ENCODE measurements around the gene ARID5B. TPM values are rescaled to one million over a fixed set of nuclear protein-coding genes. Genes with fewer than 3 reads are reported as not detected.
A peak's percentile ranks its signal among the peaks of the same experiment; 100 is the strongest.

The ARID5B gene
- total and polyA plus RNA-seq, 2 donors (not counting 1 experiment from before 2014, with no cell fraction given) = 118 to 145 TPM

DNA sequence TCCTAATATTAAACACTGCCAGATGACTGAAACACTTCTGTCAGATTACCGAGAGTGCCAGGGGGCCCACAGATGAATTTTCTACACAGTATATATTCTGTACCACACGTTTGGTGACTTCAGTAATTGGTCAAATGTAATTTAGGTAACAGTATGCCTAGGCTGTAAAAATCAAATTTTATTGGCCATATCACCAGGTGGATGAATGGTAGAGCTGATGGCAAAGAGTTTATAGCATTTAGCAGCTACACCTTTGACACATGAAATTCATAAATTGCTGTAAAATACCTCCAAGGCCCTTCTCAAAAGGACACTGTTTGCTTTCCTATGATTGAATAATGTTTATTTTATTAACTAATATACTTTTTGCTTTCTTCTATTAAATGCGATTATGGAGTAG is 101.3 kb downstream of the ARID5B start:
- peaks cover 20% of the 10 kb centered on the region for H3K79me2 ChIP-seq (ENCODE audit: control insufficient read depth, insufficient read depth, low read length)
- no peak overlapping the region for H3K4me3 ChIP-seq (replicated peaks in 1 of 4; ENCODE audit: control extremely low read depth in 1 of 4, insufficient read depth in 1 of 4, low read depth in 3 of 4, low read length in 4 of 4)
- no peak overlapping the region for H2AFZ ChIP-seq (ENCODE audit: low read length)
- TF ChIP-seq, protein P1, sequence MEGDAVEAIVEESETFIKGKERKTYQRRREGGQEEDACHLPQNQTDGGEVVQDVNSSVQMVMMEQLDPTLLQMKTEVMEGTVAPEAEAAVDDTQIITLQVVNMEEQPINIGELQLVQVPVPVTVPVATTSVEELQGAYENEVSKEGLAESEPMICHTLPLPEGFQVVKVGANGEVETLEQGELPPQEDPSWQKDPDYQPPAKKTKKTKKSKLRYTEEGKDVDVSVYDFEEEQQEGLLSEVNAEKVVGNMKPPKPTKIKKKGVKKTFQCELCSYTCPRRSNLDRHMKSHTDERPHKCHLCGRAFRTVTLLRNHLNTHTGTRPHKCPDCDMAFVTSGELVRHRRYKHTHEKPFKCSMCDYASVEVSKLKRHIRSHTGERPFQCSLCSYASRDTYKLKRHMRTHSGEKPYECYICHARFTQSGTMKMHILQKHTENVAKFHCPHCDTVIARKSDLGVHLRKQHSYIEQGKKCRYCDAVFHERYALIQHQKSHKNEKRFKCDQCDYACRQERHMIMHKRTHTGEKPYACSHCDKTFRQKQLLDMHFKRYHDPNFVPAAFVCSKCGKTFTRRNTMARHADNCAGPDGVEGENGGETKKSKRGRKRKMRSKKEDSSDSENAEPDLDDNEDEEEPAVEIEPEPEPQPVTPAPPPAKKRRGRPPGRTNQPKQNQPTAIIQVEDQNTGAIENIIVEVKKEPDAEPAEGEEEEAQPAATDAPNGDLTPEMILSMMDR (conservative IDR thresholded peaks at IDR 0.05 in 1 of 2, IDR thresholded peaks at IDR 0.05 in 1 of 2; ENCODE audit: low read depth in 1 of 2, low read length in 2 of 2) = no peak
- no peak for TF ChIP-seq EZH2 (IDR thresholded peaks at IDR 0.05; ENCODE audit: low read length, missing control alignments)
- no peak for DNase-seq (ENCODE audit: low read depth in 2 of 2)
- H3K27ac ChIP-seq (ENCODE audit: insufficient read depth, low read length) = no peak overlapping the region
- H3K9ac ChIP-seq (ENCODE audit: insufficient read depth, low read length) = no peak overlapping the region
- H3K27me3 ChIP-seq (ENCODE audit: control insufficient read depth, insufficient read depth, low read length) = no peaks in the 10 kb centered on the region
- H3K4me1 ChIP-seq (ENCODE audit: control insufficient read depth, extremely low read depth, insufficient read depth, low read length) = no peaks in the 10 kb centered on the region
- no peaks in the 10 kb centered on the region for H4K20me1 ChIP-seq (ENCODE audit: control insufficient read depth, extremely low read depth, insufficient read depth, low read length)
- no peaks in the 10 kb centered on the region for H3K9me3 ChIP-seq (ENCODE audit: control insufficient read depth, insufficient read depth, low read depth, low read length)
- no peak overlapping the region for H3K4me2 ChIP-seq (ENCODE audit: extremely low read depth, insufficient read depth, low read length)
- H3K36me3 ChIP-seq (ENCODE audit: control insufficient read depth, insufficient read depth, low read length) = peaks cover 7% of the 10 kb centered on the region

DNA sequence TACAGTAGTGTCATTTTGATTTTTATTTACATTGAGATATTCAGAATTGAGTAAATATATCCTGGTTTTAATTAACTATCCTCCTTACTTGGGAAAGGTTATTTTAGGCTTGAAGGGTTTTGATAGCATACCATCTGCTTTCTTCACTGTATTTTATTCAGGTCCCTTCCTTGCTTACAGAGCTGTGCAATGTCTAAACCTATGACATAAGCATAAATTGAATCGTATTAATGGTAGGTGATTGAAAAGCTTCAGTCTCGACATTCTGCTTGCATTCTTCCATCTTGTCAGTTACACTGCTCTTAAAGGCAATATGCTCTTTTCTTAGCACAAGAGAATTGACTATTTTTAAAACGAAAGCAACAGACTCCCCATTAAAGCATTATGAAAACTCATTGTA is 102.5 kb downstream of the ARID5B start:
- Histone ChIP-seq H3K4me2 (ENCODE audit: extremely low read depth, insufficient read depth, low read length) (no peak overlapping the region), H3K27me3 (ENCODE audit: control insufficient read depth, insufficient read depth, low read length) (no peaks in the 10 kb centered on the region), H3K27ac (ENCODE audit: insufficient read depth, low read length) (no peak overlapping the region), H3K9me3 (ENCODE audit: control insufficient read depth, insufficient read depth, low read depth, low read length) (no peaks in the 10 kb centered on the region), H3K36me3 (ENCODE audit: control insufficient read depth, insufficient read depth, low read length) (peaks cover 3% of the 10 kb centered on the region), H3K4me3 (replicated peaks in 1 of 4; ENCODE audit: control extremely low read depth in 1 of 4, insufficient read depth in 1 of 4, low read depth in 3 of 4, low read length in 4 of 4) (no peak overlapping the region), H2AFZ (ENCODE audit: low read length) (no peak overlapping the region), H3K4me1 (ENCODE audit: control insufficient read depth, extremely low read depth, insufficient read depth, low read length) (no peaks in the 10 kb centered on the region), H4K20me1 (ENCODE audit: control insufficient read depth, extremely low read depth, insufficient read depth, low read length) (no peaks in the 10 kb centered on the region), H3K9ac (ENCODE audit: insufficient read depth, low read length) (no peak overlapping the region), H3K79me2 (ENCODE audit: control insufficient read depth, insufficient read depth, low read length) (peaks cover 18% of the 10 kb centered on the region)
- DNase-seq (ENCODE audit: low read depth in 2 of 2) = no peak
- TF ChIP-seq, protein P1 (conservative IDR thresholded peaks at IDR 0.05 in 1 of 2, IDR thresholded peaks at IDR 0.05 in 1 of 2; ENCODE audit: low read depth in 1 of 2, low read length in 2 of 2) = no peak

DNA sequence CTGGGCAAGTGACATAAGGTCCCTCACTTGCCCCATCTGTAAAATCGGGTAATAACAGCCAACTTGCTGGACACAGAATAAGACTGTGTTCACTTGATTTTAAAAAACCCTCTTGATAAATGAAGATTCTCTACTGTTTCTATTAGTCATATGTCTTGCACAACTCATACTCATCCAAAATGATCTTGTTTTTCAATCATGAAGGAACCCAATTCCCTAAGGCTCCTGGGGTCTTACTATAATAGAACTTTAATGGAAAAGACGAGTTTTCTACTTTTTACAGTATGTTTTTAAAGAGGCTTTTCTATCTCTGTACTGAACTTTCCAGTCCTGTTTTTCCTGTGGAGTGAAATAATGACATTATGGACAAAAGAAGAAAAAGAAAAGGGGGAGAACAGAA is 103.8 kb downstream of the ARID5B start:
- no peaks in the 10 kb centered on the region for H4K20me1 ChIP-seq (ENCODE audit: control insufficient read depth, extremely low read depth, insufficient read depth, low read length)
- H3K36me3 ChIP-seq (ENCODE audit: control insufficient read depth, insufficient read depth, low read length) = peaks cover 1% of the 10 kb centered on the region
- H3K9me3 ChIP-seq (ENCODE audit: control insufficient read depth, insufficient read depth, low read depth, low read length) = no peaks in the 10 kb centered on the region
- no peak overlapping the region for H3K4me2 ChIP-seq (ENCODE audit: extremely low read depth, insufficient read depth, low read length)
- H3K4me3 ChIP-seq (replicated peaks in 1 of 4; ENCODE audit: control extremely low read depth in 1 of 4, insufficient read depth in 1 of 4, low read depth in 3 of 4, low read length in 4 of 4) = no peak overlapping the region
- no peak overlapping the region for H3K9ac ChIP-seq (ENCODE audit: insufficient read depth, low read length)
- H2AFZ ChIP-seq (ENCODE audit: low read length) = no peak overlapping the region
- H3K79me2 ChIP-seq (ENCODE audit: control insufficient read depth, insufficient read depth, low read length) = peaks cover 19% of the 10 kb centered on the region
- DNase-seq (ENCODE audit: low read depth in 2 of 2) = peak in 1 of 2 donors; percentile 18
- no peaks in the 10 kb centered on the region for H3K27me3 ChIP-seq (ENCODE audit: control insufficient read depth, insufficient read depth, low read length)
- H3K4me1 ChIP-seq (ENCODE audit: control insufficient read depth, extremely low read depth, insufficient read depth, low read length) = no peaks in the 10 kb centered on the region
- TF ChIP-seq EZH2 (IDR thresholded peaks at IDR 0.05; ENCODE audit: low read length, missing control alignments) = no peak
- TF ChIP-seq, protein P1 (conservative IDR thresholded peaks at IDR 0.05 in 1 of 2, IDR thresholded peaks at IDR 0.05 in 1 of 2; ENCODE audit: low read depth in 1 of 2, low read length in 2 of 2) = no peak
- H3K27ac ChIP-seq (ENCODE audit: insufficient read depth, low read length) = peak overlapping the region; percentile 29

Measured in fibroblast of lung (primary cell).